ENCODE results near the gene DAB2IP.

DAB2IP gene

GRCh38 chr9:121816845-121817450 is 165.5 kb downstream of the DAB2IP start:
- no peak overlapping the region for H3K27ac ChIP-seq (ENCODE audit: low read depth, low read length, poor library complexity, severe bottlenecking)
- no peaks in the 10 kb centered on the region for H3K9me3 ChIP-seq (ENCODE audit: low read length)
- H3K9ac ChIP-seq (ENCODE audit: low read length) = no peak overlapping the region
- no peak overlapping the region for H3K4me3 ChIP-seq (ENCODE audit: low read depth, low read length, poor library complexity, severe bottlenecking)
- H3K4me2 ChIP-seq (ENCODE audit: low read length) = no peak overlapping the region
- no peak overlapping the region for H2AFZ ChIP-seq (ENCODE audit: low read length)
- no peaks in the 10 kb centered on the region for H3K9me2 ChIP-seq (ENCODE audit: low read depth, low read length)
- TF ChIP-seq CTCF (IDR thresholded peaks at IDR 0.05; ENCODE audit: low read length) (no peak), EZH2 (IDR thresholded peaks at IDR 0.05; ENCODE audit: borderline replicate concordance, low read length) (no peak)
- H3K4me1 ChIP-seq (ENCODE audit: insufficient read depth, low read length, severe bottlenecking) = peaks cover 30% of the 10 kb centered on the region
- no peaks in the 10 kb centered on the region for H4K20me1 ChIP-seq (ENCODE audit: insufficient read depth, low read length)
- no peaks in the 10 kb centered on the region for H3K27me3 ChIP-seq (ENCODE audit: insufficient read depth, low read length)
- no peaks in the 10 kb centered on the region for H3K79me2 ChIP-seq (ENCODE audit: insufficient read depth, low read length)
- H3F3A ChIP-seq (ENCODE audit: insufficient read depth, low read length) = no peaks in the 10 kb centered on the region
- no peaks in the 10 kb centered on the region for H3K36me3 ChIP-seq (ENCODE audit: insufficient read depth, low read length)

- Histone ChIP-seq H3K9me2 (ENCODE audit: low read depth, low read length) (no peaks in the 10 kb centered on the region), H3K79me2 (ENCODE audit: insufficient read depth, low read length) (no peaks in the 10 kb centered on the region), H2AFZ (ENCODE audit: low read length) (no peak overlapping the region), H3K4me1 (ENCODE audit: insufficient read depth, low read length, severe bottlenecking) (peaks cover 35% of the 10 kb centered on the region), H3K27ac (ENCODE audit: low read depth, low read length, poor library complexity, severe bottlenecking) (no peak overlapping the region), H3K4me2 (ENCODE audit: low read length) (no peak overlapping the region), H3K36me3 (ENCODE audit: insufficient read depth, low read length) (no peaks in the 10 kb centered on the region), H3F3A (ENCODE audit: insufficient read depth, low read length) (no peaks in the 10 kb centered on the region), H3K27me3 (ENCODE audit: insufficient read depth, low read length) (no peaks in the 10 kb centered on the region), H4K20me1 (ENCODE audit: insufficient read depth, low read length) (no peaks in the 10 kb centered on the region), H3K9ac (ENCODE audit: low read length) (no peak overlapping the region), H3K4me3 (ENCODE audit: low read depth, low read length, poor library complexity, severe bottlenecking) (no peak overlapping the region), H3K9me3 (ENCODE audit: low read length) (no peaks in the 10 kb centered on the region)
- no peak for TF ChIP-seq CTCF (IDR thresholded peaks at IDR 0.05; ENCODE audit: low read length)
- no peak for TF ChIP-seq EZH2 (IDR thresholded peaks at IDR 0.05; ENCODE audit: borderline replicate concordance, low read length)
Observed at GRCh38 chr9:121817476-121817875, 166.0 kb downstream of the DAB2IP start.

- Histone ChIP-seq H3K9ac (ENCODE audit: low read length) (no peak overlapping the region), H3K79me2 (ENCODE audit: insufficient read depth, low read length) (no peaks in the 10 kb centered on the region), H3K4me3 (ENCODE audit: low read depth, low read length, poor library complexity, severe bottlenecking) (no peak overlapping the region), H3F3A (ENCODE audit: insufficient read depth, low read length) (no peaks in the 10 kb centered on the region), H2AFZ (ENCODE audit: low read length) (no peak overlapping the region), H3K36me3 (ENCODE audit: insufficient read depth, low read length) (no peaks in the 10 kb centered on the region), H3K27me3 (ENCODE audit: insufficient read depth, low read length) (no peaks in the 10 kb centered on the region), H3K4me2 (ENCODE audit: low read length) (no peak overlapping the region), H3K9me3 (ENCODE audit: low read length) (no peaks in the 10 kb centered on the region), H3K9me2 (ENCODE audit: low read depth, low read length) (no peaks in the 10 kb centered on the region), H3K27ac (ENCODE audit: low read depth, low read length, poor library complexity, severe bottlenecking) (no peak overlapping the region), H4K20me1 (ENCODE audit: insufficient read depth, low read length) (no peaks in the 10 kb centered on the region), H3K4me1 (ENCODE audit: insufficient read depth, low read length, severe bottlenecking) (peaks cover 42% of the 10 kb centered on the region)
- TF ChIP-seq CTCF (IDR thresholded peaks at IDR 0.05; ENCODE audit: low read length) (no peak), EZH2 (IDR thresholded peaks at IDR 0.05; ENCODE audit: borderline replicate concordance, low read length) (no peak)
Observed at GRCh38 chr9:121818016-121818661, 166.7 kb downstream of the DAB2IP start.

All from OCI-LY1 (cell line).